Small intestine (tissue), 7 donors: ENCODE results near the gene HSD17B2. TPM values are rescaled to one million over a fixed set of nuclear protein-coding genes. Genes with fewer than 3 reads are reported as not detected.

Experiments
- DNase-seq, 2 donors: peaks; one replicate each; pipeline versions ENCODE4 v3.0.0 to v3.0.0-alpha.2; 2013
- FAIRE-seq: peaks from 2 replicates; lab custom pipeline; 2012; peaks lifted over from hg19 to GRCh38; lab: Jason Lieb, UNC
- H3K27ac ChIP-seq, 3 donors: one replicate each; pipeline ENCODE4 v1.5.1; 2013; ENCODE audit warnings: low read length in 2 of 3, mild to moderate bottlenecking in 2 of 3, control low read depth in 1 of 3, inconsistent platforms in 1 of 3, low read depth in 1 of 3, moderate library complexity in 1 of 3
- H3K27me3 ChIP-seq, 3 donors: one replicate each; pipeline ENCODE4 v1.6.1; 2013; ENCODE audit warnings: low read length in 3 of 3, inconsistent platforms in 1 of 3; ENCODE audit not compliant: control insufficient read depth in 3 of 3, insufficient read depth in 3 of 3
- H3K36me3 ChIP-seq, 3 donors: one replicate each; pipeline ENCODE4 v1.6.1; 2013; ENCODE audit warnings: low read length in 3 of 3, inconsistent platforms in 1 of 3, low read depth in 1 of 3, mild to moderate bottlenecking in 1 of 3, moderate library complexity in 1 of 3; ENCODE audit not compliant: control insufficient read depth in 3 of 3, insufficient read depth in 2 of 3
- H3K4me1 ChIP-seq, 3 donors: one replicate each; pipeline ENCODE4 v1.6.1; 2013; ENCODE audit warnings: low read length in 2 of 3, inconsistent platforms in 1 of 3, low read depth in 1 of 3, mild to moderate bottlenecking in 1 of 3, moderate library complexity in 1 of 3; ENCODE audit not compliant: control insufficient read depth in 3 of 3, insufficient read depth in 2 of 3
- H3K4me3 ChIP-seq, 3 donors: one replicate each; pipeline ENCODE4 v1.5.1; 2013; ENCODE audit warnings: low read length in 3 of 3, control low read depth in 1 of 3, inconsistent platforms in 1 of 3, low read depth in 1 of 3, mild to moderate bottlenecking in 1 of 3, moderate library complexity in 1 of 3
- H3K9me3 ChIP-seq, 2 donors: one replicate each; pipeline ENCODE4 v1.6.1; 2013; ENCODE audit warnings: low read depth in 1 of 2, low read length in 1 of 2; ENCODE audit not compliant: control insufficient read depth in 2 of 2, insufficient read depth in 1 of 2
- WGBS, 3 donors: extraction: QIAGEN DNeasy Blood & Tissue Kit; methylation state at CpG; one replicate each; pipeline ENCODE4 v1.1.7; 2013; 5-methylcytosine and 5-hydroxymethylcytosine counted together
- polyA plus RNA-seq, 4 donors: library from polyadenylated mRNA; stranded (reverse) in 3 of 4; unstranded in 1 of 4; fragments of 200-250 nt in 3 of 4; fragments of 120-200 nt in 1 of 4; gene quantifications; one replicate each; pipeline versions ENCODE4 v1.2.1 to v1.2.3, GENCODE V29; 2013
- donor health status: healthy with polysubstance abuse.
- donor health status: control.
- donor health status: control.
- donor health status: Bipolar disorder and iron deficiency.
- donor health status: healthy.

The HSD17B2 gene
- polyA plus RNA-seq, 4 donors: 71.7 to 250 (median 182) TPM

GRCh38 chr16:82147546-82147945 is 112.5 kb downstream of the HSD17B2 start:
- DNase-seq: peak in 1 of 2 donors; percentile 45

More at GRCh38 chr16:82147546-82147945, 112.5 kb downstream of the HSD17B2 start:
- FAIRE-seq: no peak
- no peaks in the 10 kb centered on the region for H3K27me3 ChIP-seq
- H3K4me3 ChIP-seq: no peak overlapping the region
- WGBS, 3 donors: 95 to 98% (median 96%) methylated on average over 5 of the region's 5 CpGs
- H3K4me1 ChIP-seq: peaks cover 0 to 2% (median 0%) of the 10 kb centered on the region in 3 donors
- H3K27ac ChIP-seq: no peak overlapping the region
- H3K9me3 ChIP-seq: no peaks in the 10 kb centered on the region
- H3K36me3 ChIP-seq: peaks cover 5 to 8% (median 8%) of the 10 kb centered on the region in 3 donors

Other genes with a start within 250 kb of the HSD17B2 start
- gene SDR42E1, start 23.8 kb upstream of the HSD17B2 start, polyA plus RNA-seq: 10 to 100 TPM in 1 of 4 donors, 1 to 10 TPM in 3; 1.6 to 13.9 (median 5.3) TPM
- 10 to 100 TPM; 12.3 to 28.9 (median 20.7) TPM for gene MPHOSPH6, start 135.0 kb downstream of the HSD17B2 start, polyA plus RNA-seq